Subcutaneous abdominal adipose tissue (tissue), 5 donors: ENCODE measurements around the gene PRKCZ.

Source experiments
- H3K27ac ChIP-seq: one replicate; pipeline ENCODE4 v1.7.0; 2013; ENCODE audit warnings: low read depth, mild to moderate bottlenecking, inconsistent platforms, low read length, moderate library complexity
- H3K27me3 ChIP-seq, 5 donors: one replicate each; pipeline ENCODE4 v1.7.0; 2013; ENCODE audit warnings: low read length in 5 of 5, inconsistent platforms in 1 of 5; ENCODE audit not compliant: control insufficient read depth in 5 of 5, insufficient read depth in 4 of 5
- H3K36me3 ChIP-seq, 5 donors: one replicate each; pipeline ENCODE4 v1.7.0; 2013; ENCODE audit warnings: low read length in 5 of 5; ENCODE audit not compliant: control insufficient read depth in 5 of 5, insufficient read depth in 5 of 5
- H3K4me1 ChIP-seq, 5 donors: one replicate each; pipeline ENCODE4 v1.7.0; 2013; ENCODE audit warnings: low read length in 5 of 5, mild to moderate bottlenecking in 3 of 5, moderate library complexity in 1 of 5; ENCODE audit not compliant: control insufficient read depth in 5 of 5, insufficient read depth in 5 of 5
- H3K4me3 ChIP-seq, 5 donors: one replicate each; pipeline ENCODE4 v1.7.0; 2013; ENCODE audit warnings: low read length in 5 of 5, low read depth in 1 of 5
- H3K9ac ChIP-seq, 5 donors: one replicate each; pipeline ENCODE4 v1.7.0; 2013; ENCODE audit warnings: low read length in 5 of 5, mild to moderate bottlenecking in 4 of 5, moderate library complexity in 3 of 5
- H3K9me3 ChIP-seq, 5 donors: one replicate each; pipeline ENCODE4 v1.7.0; 2013; ENCODE audit warnings: low read length in 5 of 5; ENCODE audit not compliant: control insufficient read depth in 5 of 5
- donor health status: healthy.
- donor health status: healthy.
- donor health status: healthy.
- donor health status: healthy.
- donor health status: healthy.

PRKCZ gene

GRCh38 chr1:2221271-2221670, 171.1 kb downstream of the PRKCZ start:
- no peak overlapping the region for H3K4me3 ChIP-seq
- no peaks in the 10 kb centered on the region for H3K9me3 ChIP-seq
- no peaks in the 10 kb centered on the region for H3K36me3 ChIP-seq
- no peak overlapping the region for H3K9ac ChIP-seq
- no peak overlapping the region for H3K27ac ChIP-seq
- H3K4me1 ChIP-seq = peaks cover 0 to 2% (median under 1%) of the 10 kb centered on the region in 5 donors
- H3K27me3 ChIP-seq = no peaks in the 10 kb centered on the region

- H3K9me3 ChIP-seq = no peaks in the 10 kb centered on the region
- no peaks in the 10 kb centered on the region for H3K27me3 ChIP-seq
- no peak overlapping the region for H3K27ac ChIP-seq
- no peak overlapping the region for H3K9ac ChIP-seq
- H3K4me1 ChIP-seq = peaks cover 0 to 13% (median 9%) of the 10 kb centered on the region in 5 donors
- no peaks in the 10 kb centered on the region for H3K36me3 ChIP-seq
- H3K4me3 ChIP-seq = no peak overlapping the region
Measured at GRCh38 chr1:2224170-2224584, 174.0 kb downstream of the PRKCZ start.

GRCh38 chr1:2224631-2225428, 174.6 kb downstream of the PRKCZ start:
- Histone ChIP-seq H3K9ac (no peak overlapping the region), H3K27ac (no peak overlapping the region), H3K4me3 (no peak overlapping the region), H3K9me3 (no peaks in the 10 kb centered on the region), H3K4me1 (peaks cover 0 to 20% (median 15%) of the 10 kb centered on the region in 5 donors), H3K36me3 (no peaks in the 10 kb centered on the region), H3K27me3 (no peaks in the 10 kb centered on the region)

GRCh38 chr1:2226525-2227345, 176.5 kb downstream of the PRKCZ start:
- H3K27ac ChIP-seq = peak overlapping the region; percentile 86
- no peaks in the 10 kb centered on the region for H3K9me3 ChIP-seq
- H3K36me3 ChIP-seq = no peaks in the 10 kb centered on the region
- H3K4me3 ChIP-seq = peak overlapping the region in 4 of 5 donors; percentile 63 to 77 (median 72)
- H3K9ac ChIP-seq = peak overlapping the region in 4 of 5 donors; percentile 75 to 93 (median 88)
- no peaks in the 10 kb centered on the region for H3K27me3 ChIP-seq
- peaks cover 2 to 39% (median 34%) of the 10 kb centered on the region in 5 donors for H3K4me1 ChIP-seq

GRCh38 chr1:2227346-2228156, 177.3 kb downstream of the PRKCZ start:
- peak overlapping the region in 4 of 5 donors; percentile 75 to 93 (median 88) for H3K9ac ChIP-seq
- peaks cover 5 to 47% (median 42%) of the 10 kb centered on the region in 5 donors for H3K4me1 ChIP-seq
- H3K27ac ChIP-seq = peak overlapping the region; percentile 86
- no peaks in the 10 kb centered on the region for H3K9me3 ChIP-seq
- H3K27me3 ChIP-seq = no peaks in the 10 kb centered on the region
- no peaks in the 10 kb centered on the region for H3K36me3 ChIP-seq
- peak overlapping the region in 4 of 5 donors; percentile 63 to 77 (median 72) for H3K4me3 ChIP-seq

- Histone ChIP-seq H3K9ac (peak within 1 kb of the TSS in 4 of 5 donors; percentile 87 to 97 (median 90)), H3K36me3 (no peaks in the 10 kb centered on the region), H3K4me3 (peak within 1 kb of the TSS; percentile 57 to 99 (median 88)), H3K4me1 (peaks cover 7 to 53% (median 49%) of the 10 kb centered on the region in 5 donors), H3K27me3 (no peaks in the 10 kb centered on the region), H3K9me3 (no peaks in the 10 kb centered on the region), H3K27ac (peak within 1 kb of the TSS; percentile 94)
Measured at GRCh38 chr1:2228157-2228594, 178.0 kb downstream of the PRKCZ start, which contains the start of gene SKI. TSS of gene SKI (plus strand) at chr1:2228319. CDS start at chr1:2228767, 448 bp downstream.

- Histone ChIP-seq H3K36me3 (no peaks in the 10 kb centered on the region), H3K9ac (peak overlapping the region in 4 of 5 donors; percentile 71 to 97 (median 87))
Measured at GRCh38 chr1:2228694-2229036, 178.5 kb downstream of the PRKCZ start.

GRCh38 chr1:2229037-2229864, 179.0 kb downstream of the PRKCZ start:
- Histone ChIP-seq H3K4me1 (peaks cover 15 to 64% (median 59%) of the 10 kb centered on the region in 5 donors), H3K36me3 (no peaks in the 10 kb centered on the region)

More at GRCh38 chr1:2228694-2229036, 178.5 kb downstream of the PRKCZ start:
- Histone ChIP-seq H3K4me3 (peak overlapping the region; percentile 57 to 99 (median 88)), H3K27me3 (no peaks in the 10 kb centered on the region), H3K27ac (no peak overlapping the region), H3K4me1 (peaks cover 11 to 58% (median 54%) of the 10 kb centered on the region in 5 donors), H3K9me3 (no peaks in the 10 kb centered on the region)

More at GRCh38 chr1:2229037-2229864, 179.0 kb downstream of the PRKCZ start:
- Histone ChIP-seq H3K9ac (peak overlapping the region; percentile 71 to 97 (median 83)), H3K27me3 (no peaks in the 10 kb centered on the region), H3K4me3 (peak overlapping the region; percentile 68 to 99 (median 88)), H3K27ac (peak overlapping the region; percentile 94), H3K9me3 (no peaks in the 10 kb centered on the region)
